Activated CD8-positive, alpha-beta memory T cell treated with anti-CD3 and anti-CD28 coated beads, Interleukin-2, amount 50 U/mL, for 4 hours (primary cell): ENCODE measurements around the gene ATXN1.
"Not testable (repeated sequence)": the region's sequence is repeated elsewhere in the genome, so short reads cannot be mapped to it uniquely, and the experiment has no call there.

ENCODE experiments used
- DNase-seq: peaks from one replicate; pipeline ENCODE4 v3.0.0-alpha.2; 2020

The ATXN1 gene

DNA sequence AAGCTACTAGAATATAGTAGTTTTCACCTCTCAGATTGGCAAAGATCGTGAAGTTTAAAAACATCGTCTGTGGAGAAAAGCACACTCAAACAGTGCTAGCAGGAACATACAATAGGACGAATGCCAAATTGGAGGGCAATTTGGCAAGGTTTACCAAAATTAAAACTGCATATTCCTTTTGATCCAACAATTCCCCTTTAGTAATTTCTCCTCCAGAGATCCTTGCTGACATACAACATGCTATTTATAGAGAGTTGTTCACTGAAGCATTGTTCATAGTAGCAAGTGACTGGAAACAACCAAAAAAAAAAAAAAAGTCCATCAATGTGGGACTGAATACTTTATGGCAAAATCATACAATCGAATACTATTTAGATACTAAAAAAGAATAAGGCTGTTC lies 202.2 kb downstream of the ATXN1 start:
- no peak for DNase-seq

DNA sequence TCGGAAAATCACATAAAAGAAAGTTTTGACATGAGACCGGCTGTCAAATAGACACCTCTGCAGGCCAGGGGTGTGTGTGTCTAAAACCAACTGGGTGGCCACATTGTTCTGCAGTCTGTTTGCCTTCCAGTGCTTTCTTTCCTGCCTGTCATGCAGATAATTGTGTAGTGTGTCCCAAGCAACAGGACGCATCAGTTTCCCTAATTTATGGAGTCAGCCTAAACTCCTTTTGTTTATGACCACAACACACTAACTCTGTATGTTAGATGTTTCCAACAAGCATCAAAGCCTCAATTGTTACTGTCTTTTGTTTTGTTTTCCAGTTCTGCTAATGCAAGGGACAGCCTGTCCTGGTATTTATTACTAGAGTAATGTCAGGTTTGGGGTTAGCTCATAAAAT lies 205.7 kb downstream of the ATXN1 start:
- DNase-seq, result no peak

DNA sequence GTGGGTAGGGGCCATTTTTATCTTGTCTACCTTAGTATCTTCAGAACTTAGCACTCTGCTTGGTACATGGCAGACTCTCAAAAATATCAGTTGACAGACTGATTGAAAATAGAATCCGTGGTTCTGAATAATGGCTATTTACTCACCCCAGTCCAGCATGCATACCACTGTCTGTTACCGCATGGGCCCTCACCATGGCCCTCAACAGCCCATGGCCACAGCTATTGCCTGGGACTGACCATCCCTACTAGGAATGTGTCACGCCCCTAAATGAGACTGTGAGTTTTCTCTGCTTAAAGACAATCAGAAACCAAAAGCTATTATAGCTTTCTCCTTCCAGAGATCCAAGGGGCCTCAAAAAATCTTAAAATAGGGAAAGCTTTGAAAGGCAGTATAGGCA lies 207.7 kb downstream of the ATXN1 start:
- DNase-seq, result no peak

DNA sequence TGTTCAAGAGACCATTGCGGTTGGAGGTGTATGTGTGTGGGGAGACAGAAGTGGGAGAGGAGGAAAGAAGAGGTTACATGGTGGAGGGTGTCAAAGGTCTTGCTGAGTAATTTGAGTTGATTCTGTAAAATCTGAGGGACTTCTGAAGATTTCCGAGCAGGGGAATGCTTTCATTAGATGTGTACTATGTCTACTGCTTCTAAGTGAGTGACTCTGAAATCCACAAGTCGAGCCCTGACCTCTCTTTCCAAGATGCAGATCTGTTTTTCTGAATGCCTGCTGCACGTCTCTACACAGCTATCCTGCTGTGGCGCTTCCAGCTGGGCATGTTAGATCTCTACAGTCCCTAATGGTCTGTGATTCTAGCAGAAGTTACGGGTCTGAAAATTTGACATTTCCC lies 209.8 kb downstream of the ATXN1 start:
- no peak for DNase-seq

DNA sequence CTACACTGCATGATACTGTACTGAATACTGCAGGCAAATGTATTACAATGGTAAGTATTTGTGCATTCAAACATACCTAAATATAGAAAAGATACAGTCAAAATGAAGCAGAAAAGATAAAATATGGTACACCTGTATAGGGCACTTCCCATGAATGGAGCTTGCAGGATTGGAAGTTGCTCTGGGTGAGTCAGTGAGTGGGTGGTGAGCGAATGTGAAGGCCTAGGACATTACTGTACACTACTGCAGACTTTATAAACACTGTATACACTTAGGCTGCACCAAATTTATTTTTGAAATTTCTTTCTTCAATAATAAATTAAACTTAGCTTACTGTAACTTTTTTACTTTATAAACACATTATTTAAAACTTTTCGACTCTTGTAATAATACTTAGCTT lies 213.1 kb downstream of the ATXN1 start:
- no peak for DNase-seq

DNA sequence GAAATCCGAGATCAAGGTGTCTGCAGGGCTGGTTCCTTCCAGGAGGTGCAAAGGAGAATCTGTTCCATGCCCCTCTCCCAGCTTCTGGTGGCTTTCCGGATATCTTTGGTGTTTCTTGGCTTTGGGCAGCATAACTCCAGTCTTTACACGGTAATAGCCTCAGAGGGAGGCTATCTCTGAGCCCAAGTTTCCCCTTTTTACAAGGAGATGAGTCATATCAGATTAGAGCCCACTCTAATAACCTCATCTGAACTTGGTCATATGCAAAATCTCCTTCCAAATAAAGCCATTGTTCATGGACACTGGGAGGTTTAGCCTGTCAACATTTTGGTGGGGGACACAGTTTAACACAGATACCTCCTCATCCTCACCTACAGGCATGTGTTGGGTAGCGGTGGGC lies 213.7 kb downstream of the ATXN1 start:
- DNase-seq, result no peak

DNA sequence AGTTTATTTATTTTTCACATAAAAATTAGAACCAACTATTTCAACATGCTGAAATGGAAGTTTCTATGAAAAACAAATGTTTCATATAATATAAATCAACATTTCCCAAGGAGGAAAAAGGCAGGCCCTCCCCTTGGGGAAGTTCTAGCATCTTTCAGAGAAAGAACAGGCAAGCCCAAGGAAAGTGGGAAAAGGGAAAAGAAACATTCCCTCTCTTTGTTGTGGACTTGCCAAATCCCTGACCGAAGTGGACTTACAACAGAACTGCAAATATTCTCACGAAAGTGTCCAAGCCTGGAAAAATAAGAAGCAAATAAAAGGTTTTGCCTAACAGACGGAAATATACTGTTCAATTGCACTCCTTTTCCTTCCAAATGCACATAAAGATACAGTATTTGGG lies 214.4 kb downstream of the ATXN1 start:
- no peak for DNase-seq

DNA sequence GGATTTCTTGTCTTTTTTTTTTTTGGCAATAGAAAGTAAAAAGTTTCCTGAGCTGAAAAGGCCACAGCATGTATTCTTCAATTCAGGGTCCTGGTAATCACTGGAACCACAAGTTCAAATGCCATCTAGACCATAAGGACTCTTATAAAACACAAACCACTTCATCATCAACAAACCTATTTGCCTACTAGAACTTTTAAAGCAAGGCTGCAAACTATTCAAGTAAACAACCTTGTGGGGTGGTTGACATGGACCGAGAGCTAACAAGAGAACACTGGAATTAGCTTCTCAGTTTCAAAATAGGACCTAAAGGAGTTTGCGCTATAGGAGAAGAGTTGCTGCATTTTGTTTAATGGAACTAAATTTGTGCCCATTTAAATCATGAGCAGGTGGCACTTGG lies 215.9 kb downstream of the ATXN1 start:
- DNase-seq, result no peak

DNA sequence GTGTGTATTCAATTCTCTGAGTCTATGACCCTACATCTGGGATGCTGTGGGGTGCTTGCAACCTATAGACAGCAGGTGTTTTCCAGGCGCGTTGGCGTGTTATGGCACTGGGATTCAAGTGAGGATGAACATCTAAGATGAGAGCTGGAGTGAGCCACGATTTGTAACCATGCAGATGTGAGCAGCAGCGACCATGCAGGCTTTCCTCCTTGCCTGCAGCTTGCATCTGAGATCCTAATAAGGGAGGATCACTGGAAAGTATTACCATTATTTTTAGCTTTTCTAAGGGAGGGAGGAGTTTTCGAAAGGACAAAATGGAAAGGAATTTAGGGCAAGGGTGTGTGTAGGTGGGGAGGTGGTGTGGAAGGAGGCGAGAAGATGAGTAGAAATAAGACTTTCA lies 216.7 kb downstream of the ATXN1 start:
- DNase-seq, result no peak

DNA sequence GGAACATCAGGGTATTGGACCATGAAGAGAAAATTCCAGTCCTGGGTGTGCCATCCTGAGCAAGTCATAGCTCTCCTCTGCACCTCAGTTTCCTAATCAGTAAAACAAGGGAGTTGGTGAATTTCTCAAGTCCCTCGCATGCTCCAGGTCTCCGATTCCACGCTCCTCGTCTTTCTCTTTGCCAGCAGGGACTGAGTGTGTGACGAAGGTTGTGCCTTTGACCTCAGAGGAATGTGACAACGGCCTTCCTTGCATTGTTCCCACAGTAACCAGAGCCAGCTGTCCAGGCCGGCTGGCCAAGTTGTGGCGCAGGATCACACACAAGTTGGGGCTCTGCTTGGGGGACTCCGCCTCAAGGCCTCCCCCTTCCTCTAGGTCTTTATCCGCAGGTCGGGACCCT lies 217.3 kb downstream of the ATXN1 start:
- DNase-seq, result no peak

DNA sequence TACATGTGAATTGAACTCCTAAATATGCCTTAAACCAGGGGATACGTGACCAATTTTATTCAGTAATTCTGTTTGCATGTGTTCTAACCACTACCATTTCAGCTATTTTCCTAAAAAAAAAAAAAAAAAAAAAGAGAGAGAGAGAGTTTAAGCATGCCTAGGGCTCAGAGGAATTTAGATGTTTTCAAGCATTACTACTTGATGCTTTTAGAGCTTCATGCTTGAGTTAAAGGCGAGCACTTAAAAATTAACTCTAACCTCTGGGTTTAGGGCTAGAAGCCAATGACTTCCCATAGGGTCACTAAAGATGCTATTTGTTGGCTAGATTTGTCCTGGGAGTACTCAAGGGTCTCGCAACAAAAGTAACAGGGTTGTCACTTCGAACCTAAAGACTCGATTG lies 217.7 kb downstream of the ATXN1 start:
- DNase-seq, result no peak

DNA sequence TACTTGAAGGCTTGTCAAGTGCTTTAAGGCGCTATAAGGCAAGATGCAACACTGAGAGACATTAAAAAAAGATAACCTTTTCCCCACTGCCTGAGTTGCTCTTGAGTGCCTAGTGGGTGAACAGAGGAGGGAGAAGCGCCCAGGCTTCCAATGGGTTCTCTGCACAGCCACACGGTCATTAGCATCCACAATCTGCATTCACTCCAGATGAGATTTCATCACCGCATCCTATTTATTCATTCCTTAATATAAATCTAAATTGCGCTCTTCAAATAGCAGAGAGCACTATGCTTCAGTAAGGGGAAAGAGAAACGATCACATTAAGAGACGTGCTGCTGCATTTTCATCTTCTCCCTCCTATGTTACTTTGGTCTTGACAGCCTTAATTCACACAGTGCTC lies 219.2 kb downstream of the ATXN1 start:
- DNase-seq, result no peak

DNA sequence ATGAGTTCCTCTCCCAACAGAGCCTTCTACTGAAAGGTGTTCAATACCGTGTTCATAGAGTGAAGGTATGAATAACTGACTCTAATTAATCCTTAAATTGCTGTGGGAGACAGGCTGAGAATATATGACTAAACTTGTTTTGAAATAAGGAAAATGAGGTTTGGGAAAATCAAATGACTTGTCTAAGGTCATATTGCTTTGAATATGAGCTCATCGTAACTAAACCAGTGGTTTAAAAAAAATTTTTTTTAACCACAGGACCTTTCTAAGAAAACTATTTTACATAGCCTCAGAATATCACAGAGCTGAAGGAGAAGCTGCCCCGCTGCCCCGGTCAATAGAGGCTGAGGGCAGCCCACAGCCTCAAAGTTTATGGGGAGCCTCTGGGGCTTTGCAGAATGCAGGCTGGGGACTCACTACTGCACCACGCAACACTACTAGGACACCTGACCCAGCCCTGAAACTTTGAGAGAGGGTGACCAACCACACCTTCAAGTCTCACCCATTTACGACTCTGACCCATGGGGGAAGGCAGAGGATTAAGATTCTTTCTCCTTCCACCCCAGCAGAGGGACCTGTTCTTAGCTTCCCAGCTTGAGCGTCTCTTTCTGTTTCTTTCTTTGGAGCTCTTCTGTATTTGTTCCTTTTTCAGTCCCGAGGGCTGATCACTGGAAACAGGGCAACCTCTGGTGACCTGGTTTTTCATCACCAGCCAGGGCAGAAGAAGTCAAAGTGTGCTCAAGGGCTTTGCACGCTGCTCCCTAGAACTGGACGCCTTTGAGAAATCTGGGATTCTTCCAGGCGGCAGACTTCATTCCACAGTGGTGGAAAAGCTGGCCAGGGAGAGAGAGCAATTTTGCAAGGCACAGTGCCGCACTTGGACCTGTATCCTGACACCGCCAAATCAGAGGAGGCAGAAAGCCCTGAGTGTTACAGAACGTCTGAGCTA lies 220.2 kb downstream of the ATXN1 start:
- no peak for DNase-seq

DNA sequence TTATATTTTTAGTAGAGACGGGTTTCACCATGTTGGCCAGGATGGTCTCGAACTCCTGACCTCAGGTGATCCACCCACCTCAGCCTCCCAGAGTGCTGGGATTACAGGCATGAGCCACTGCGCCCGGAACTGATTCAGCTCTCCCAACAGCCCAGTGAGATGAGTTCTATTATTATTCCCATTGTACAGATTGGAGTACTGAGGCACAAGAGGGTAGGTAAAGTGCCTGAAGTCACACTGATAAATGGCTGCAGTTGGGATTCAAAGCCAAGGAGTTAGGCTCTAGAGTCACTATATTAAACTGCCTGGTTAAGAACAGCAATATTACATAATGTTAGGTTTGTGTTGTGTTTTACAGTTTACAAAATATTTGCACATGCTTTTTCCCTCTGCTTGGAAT lies 220.9 kb downstream of the ATXN1 start:
- DNase-seq, result not testable (repeated sequence)

DNA sequence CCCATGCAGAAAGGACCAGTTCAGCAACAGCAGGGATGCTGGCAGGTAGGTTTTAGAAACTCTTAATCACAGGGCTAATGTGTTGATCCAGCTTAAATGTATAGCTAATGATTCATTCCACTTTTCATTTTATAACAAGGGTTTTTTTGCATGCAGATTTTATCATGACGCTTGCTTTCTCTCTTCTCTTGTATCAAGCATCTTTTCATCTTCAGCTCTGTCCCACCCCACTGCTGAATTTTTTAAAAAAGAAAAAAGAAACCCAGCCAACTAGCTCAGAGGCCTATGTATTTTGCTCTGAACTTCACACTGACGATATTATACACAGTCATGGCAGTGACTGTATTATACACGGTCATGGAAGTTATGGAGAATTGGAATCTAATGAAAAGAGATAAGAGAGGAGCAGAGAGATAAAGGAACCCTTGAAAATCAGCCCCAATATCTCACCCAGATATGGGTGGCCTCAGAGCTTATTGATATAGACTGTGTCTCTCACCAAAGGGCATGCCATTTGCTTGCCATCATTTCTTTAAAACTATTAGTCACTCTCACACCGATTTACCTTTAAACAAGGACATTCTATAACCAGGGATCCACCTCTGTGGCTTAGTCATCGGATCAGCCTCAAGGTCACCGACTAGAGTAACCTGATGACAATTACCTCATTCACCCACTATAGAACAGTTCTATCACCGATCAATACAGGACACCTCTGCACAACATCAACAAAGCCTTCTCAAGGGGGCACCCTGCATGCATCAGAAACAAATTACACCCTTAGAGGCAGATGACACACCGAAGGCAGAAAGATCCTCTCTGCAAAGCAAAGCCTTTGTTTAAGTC lies 222.0 kb downstream of the ATXN1 start:
- DNase-seq, result no peak

DNA sequence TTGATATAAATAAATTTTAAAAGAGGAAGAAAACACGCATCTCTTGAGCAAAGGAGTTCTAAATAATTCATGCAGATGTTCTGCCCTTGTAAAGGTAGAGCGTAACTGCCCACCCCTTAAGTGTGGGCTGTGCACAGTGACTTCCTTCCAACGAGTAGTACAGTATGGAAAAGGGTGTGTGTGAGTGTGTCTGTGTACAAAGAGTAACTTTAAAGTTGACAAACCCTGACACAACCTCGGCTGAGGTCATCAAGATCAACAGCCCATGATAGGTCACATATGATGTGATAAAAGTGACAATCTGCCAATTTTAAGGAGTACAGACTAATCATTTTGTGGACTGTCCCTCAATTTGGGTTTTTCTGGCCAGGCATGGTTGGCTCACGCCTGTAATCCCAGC lies 225.7 kb downstream of the ATXN1 start:
- DNase-seq, result no peak

DNA sequence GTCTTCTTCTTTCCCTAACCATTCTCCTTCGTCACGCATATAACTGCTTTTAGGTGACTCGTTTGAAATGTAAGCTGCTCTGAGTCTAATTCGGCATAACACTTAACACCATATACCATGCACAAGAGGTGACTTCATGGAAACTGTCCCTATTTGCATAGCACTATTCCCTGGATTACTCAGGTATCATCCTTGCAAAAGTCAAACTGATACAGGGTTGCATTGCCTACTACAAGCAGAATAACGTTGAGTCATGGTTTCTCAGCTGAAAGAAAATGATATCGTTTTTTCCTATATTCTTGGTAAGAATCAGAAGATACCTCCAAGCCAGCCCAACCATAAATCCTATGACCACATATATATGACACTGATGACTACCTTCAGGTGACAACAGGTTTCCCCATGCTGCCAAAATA lies 227.5 kb downstream of the ATXN1 start:
- DNase-seq, result no peak

DNA sequence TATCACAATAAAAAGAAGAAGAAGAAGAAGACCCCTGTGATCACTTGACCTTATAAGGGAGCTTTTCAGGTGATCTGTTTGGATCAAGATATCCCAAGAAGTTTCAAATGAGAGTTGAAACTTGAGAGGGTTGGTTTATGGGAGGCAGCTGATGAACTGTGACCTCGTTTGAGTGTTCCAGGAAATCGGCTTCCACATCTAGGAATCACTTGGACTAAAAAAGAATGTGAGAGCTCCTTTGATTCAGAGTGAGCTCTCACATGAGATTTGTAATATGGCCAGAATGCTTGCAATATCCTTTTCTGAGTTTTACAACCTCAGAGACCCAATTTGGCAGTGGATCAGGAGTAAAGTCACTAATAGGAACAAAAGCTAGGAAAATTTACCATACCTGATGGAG lies 228.1 kb downstream of the ATXN1 start:
- no peak for DNase-seq

DNA sequence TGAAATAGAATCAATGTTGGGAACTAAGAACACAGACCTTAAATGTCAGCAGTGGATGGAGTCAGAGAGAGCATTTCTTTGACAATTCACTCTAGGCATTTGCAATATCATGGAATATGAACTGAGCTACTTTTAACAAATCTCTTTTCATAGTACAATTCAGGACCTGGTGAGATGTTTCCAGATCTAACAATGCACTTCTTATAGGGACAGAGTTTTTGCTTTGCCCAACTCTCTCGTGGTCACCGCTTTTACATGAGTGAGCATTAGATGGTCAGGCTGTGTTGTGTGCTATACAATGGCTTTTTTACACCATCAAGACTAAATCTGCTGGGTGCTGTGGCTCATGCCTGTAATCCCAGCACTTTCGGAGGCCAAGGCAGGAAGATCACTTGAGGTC lies 233.6 kb downstream of the ATXN1 start:
- no peak for DNase-seq

DNA sequence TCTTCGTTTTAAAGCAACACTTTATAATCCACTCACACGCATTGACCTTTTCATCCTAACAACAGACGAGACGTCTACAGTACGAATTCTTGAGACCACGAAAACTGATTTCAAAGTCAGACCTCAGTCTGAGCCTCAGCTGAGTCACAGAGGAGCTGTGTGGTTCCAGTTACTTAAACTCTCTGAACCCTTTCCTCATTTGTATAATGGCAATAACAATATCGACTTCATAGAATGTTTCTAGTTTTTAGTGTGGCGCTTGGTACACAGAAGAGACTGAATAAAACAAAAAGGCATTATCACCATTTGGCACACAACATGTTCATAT lies 236.9 kb downstream of the ATXN1 start:
- no peak for DNase-seq

DNA sequence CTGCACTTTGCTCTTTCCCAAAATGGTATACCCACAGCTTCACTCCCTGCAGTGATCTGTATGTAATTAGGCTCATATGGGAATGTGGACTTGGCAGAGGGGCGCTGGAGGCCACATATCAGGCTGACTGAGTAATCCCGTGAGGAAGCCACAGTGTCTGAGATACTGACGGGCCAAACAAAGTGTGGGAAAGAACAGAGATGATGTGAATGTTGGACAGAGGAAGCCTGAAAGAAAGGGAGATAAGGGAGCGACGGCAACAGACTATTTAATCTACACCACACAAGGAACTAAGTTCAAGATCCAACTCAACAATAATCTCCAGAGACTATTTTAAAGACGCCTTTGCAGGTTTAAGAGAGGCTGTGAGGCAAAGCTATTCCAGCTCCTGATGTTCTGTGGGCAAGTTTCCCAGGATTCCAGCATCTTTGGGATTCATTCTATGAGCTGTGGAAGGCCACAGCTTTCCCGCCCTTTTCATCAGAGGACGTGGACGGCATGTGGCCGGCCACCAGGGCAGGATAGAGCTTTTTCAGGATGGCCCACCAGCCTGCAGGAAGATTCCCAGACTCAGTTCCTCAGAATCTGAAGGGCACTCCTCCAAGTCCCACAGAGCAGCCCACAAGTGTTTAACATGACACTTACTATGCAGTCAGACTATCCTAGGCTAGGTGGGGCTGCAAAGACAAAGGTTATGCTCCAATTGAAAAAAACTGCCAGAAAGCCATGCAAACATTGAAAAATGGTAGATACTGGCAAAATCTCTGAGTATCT lies 237.5 kb downstream of the ATXN1 start:
- DNase-seq, result no peak

DNA sequence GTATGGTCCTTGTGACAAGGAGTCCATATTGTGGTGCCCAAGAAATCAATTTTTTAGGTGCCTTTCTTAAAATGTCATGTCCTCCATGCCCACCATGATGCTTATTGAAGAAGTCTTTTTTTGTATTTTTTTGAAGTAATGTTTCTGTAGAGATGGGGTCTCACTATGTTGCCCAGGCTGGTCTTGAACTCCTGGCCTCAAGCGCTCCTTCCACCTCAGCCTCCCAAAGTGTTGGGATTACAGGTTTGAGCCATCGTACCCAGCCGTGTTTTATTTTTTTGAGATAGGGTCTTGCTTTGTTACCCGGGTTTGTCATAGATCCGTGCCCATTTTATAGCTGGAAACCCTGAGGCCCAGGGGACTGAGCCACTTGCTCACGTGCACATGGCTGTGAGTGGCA lies 238.3 kb downstream of the ATXN1 start:
- no peak for DNase-seq

DNA sequence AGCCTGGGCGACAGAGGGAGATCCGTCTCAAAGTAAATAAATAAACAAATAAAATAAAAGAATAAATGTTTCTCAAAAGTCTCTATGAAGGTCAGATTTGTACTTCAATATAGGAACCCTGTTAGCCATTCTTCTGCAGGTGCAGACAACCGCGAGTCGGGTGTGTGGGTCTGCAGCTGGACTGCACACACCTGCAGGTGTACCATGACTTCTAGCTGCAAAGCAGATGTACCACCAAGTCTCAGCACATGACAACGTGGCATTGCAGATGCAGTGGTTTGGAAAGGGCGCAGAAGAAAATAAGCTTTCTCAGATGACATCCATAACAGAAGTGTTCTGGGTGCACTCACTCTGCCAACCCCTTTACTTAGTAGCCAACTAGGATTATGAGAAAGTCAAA lies 239.7 kb downstream of the ATXN1 start:
- no peak for DNase-seq
